Measurements from ENCODE around the gene MTLN.
"Not testable (repeated sequence)": the region's sequence is repeated elsewhere in the genome, so short reads cannot be mapped to it uniquely, and the experiment has no call there.

The MTLN gene

GRCh38 chr2:110220190-110220564, 7.8 kb upstream of the MTLN start:
- Histone ChIP-seq H3K27me3 (replicated peaks) (peaks cover 19% of the 10 kb centered on the region), H3K27ac (no peak overlapping the region)

DNA sequence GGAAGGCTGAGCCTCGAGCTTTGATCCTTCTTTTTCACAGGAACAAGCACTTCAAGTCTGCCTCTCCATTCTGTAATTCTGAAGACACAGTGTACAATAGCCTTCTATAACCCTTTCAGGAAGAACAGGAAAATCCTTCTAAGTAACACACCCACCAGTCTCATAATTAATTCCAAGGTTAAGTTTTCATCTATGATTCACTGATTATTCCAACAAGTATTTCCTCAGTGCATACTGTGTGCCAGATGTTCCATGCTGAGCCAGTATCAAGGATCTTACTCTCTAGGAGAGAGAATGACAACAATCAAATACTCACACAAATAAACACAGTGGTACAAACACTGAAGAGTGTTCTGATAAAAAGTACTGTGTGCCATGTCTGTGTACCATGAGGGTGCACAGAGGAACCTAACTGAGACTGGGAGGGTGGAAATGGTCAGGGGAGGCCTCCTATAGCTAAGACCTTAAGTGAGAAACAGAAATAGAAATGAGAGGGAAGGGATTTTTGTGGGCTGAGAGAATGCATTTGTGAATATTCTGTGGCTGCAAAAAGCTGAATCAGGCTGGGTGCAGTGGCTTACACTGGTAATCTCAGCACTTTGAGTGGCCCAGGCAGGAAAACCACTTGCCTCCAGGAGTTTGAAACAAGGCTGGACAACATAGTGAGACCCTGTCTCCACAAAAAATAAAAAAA, 7.3 kb upstream of the MTLN start:
- DNase-seq, result peak; percentile 11
- peaks cover 18% of the 10 kb centered on the region for H3K27me3 ChIP-seq (replicated peaks)

More at GRCh38 chr2:110220190-110220564, 7.8 kb upstream of the MTLN start:
- H3K36me3 ChIP-seq (replicated peaks), result no peaks in the 10 kb centered on the region
- no peak overlapping the region for H3K4me3 ChIP-seq (ENCODE audit: low read depth, low read length)
- no peak for DNase-seq
- no peak for TF ChIP-seq CTCF (IDR thresholded peaks at IDR 0.05; ENCODE audit: low read depth, low read length, missing control alignments)
- in situ Hi-C loops (cut with HindIII; ENCODE audit: low pct_ligation_motif_present, low sequenced_read_pairs), result no loop called here

DNA sequence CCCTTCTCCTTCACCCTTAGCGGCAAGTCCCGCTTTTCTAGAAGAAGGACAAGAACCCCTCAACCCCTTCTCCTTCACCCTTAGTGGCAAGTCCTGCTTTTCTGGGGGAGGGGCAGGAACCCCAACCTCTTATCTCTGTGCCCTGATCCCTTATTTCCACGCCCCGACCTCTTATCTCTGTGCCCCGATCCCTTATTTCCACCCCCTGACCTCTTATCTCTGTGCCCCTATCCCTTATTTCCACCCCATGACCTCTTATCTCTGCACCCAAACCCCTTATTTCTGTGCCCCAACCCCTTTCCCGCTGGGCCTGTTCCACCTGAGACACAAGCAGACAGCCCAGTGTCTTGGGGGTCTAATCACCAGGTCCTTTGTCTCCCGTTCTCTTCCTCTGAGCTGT, 6.5 kb upstream of the MTLN start:
- DNase-seq; H3K27ac ChIP-seq; H3K4me3 ChIP-seq (ENCODE audit: low read depth, low read length); in situ Hi-C loops (cut with HindIII; ENCODE audit: low pct_ligation_motif_present, low sequenced_read_pairs); H3K36me3 ChIP-seq (replicated peaks): not testable (repeated sequence)
- H3K27me3 ChIP-seq (replicated peaks), result peaks cover 14% of the 10 kb centered on the region

More for the DNA sequence above, 7.3 kb upstream of the MTLN start:
- H3K4me3 ChIP-seq (ENCODE audit: low read depth, low read length), result no peak overlapping the region
- H3K27ac ChIP-seq, result no peak overlapping the region
- no peaks in the 10 kb centered on the region for H3K36me3 ChIP-seq (replicated peaks)
- in situ Hi-C loops (cut with HindIII; ENCODE audit: low pct_ligation_motif_present, low sequenced_read_pairs), result no loop called here
- TF ChIP-seq CTCF (IDR thresholded peaks at IDR 0.05; ENCODE audit: low read depth, low read length, missing control alignments), result no peak

GRCh38 chr2:110216803-110217202, 4.5 kb upstream of the MTLN start:
- no peak for DNase-seq
- Histone ChIP-seq H3K36me3 (replicated peaks) (no peaks in the 10 kb centered on the region), H3K4me3 (ENCODE audit: low read depth, low read length) (no peak overlapping the region), H3K27ac (no peak overlapping the region), H3K27me3 (replicated peaks) (peaks cover 4% of the 10 kb centered on the region)
- TF ChIP-seq CTCF (IDR thresholded peaks at IDR 0.05; ENCODE audit: low read depth, low read length, missing control alignments), result no peak
- in situ Hi-C loops (cut with HindIII; ENCODE audit: low pct_ligation_motif_present, low sequenced_read_pairs), result no loop called here

- peaks cover 2% of the 10 kb centered on the region for H3K27me3 ChIP-seq (replicated peaks)
- TF ChIP-seq CTCF (IDR thresholded peaks at IDR 0.05; ENCODE audit: low read depth, low read length, missing control alignments), result no peak
- in situ Hi-C loops (cut with HindIII; ENCODE audit: low pct_ligation_motif_present, low sequenced_read_pairs), result no loop called here
- DNase-seq, result no peak
- H3K36me3 ChIP-seq (replicated peaks), result no peaks in the 10 kb centered on the region
- H3K27ac ChIP-seq, result no peak overlapping the region
- H3K4me3 ChIP-seq (ENCODE audit: low read depth, low read length), result no peak overlapping the region
These were observed 3.9 kb upstream of the MTLN start for GRCh38 chr2:110216199-110216598.

DNA sequence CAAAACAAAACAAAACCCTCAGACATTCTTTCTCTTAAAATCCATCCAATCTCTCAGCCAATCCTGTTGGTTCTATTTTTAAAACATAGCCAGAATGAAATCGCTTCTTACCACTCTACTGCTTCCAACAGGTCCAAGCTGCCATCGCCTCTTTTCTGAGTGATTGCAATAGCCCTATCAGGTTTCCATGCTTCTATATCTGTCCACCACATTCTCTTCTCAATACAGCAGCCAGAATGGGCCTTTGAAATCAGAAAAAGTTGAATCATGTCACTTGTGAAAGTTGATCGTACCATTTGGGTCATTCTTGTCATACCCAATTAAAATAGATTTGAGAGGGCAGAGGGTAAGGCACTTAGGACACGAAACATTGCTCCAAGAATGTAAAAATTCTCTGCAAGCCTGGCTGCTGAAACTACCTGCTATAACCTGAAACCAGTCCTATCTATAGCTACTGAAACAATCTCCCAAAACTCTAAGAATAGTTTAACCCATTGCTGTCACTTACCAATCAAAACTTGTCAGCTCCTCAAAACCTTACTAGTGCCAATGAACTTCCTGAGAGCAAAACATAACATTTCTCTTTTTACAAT, 3.3 kb upstream of the MTLN start:
- Histone ChIP-seq H3K27me3 (replicated peaks) (peaks cover 2% of the 10 kb centered on the region), H3K36me3 (replicated peaks) (no peaks in the 10 kb centered on the region), H3K27ac (no peak overlapping the region), H3K4me3 (ENCODE audit: low read depth, low read length) (no peak overlapping the region)
- TF ChIP-seq CTCF (IDR thresholded peaks at IDR 0.05; ENCODE audit: low read depth, low read length, missing control alignments), result no peak
- in situ Hi-C loops (cut with HindIII; ENCODE audit: low pct_ligation_motif_present, low sequenced_read_pairs), result no loop called here
- DNase-seq, result no peak
